22Rv1 (cell line): Measurements from ENCODE around the gene PLSCR3.

Experiments used
- CTCF ChIP-seq: fragments of 450-650 bp; IDR thresholded peaks from 2 replicates; pipeline ENCODE4 v1.5.1; 2017; ENCODE audit warnings: mild to moderate bottlenecking
- ZFX ChIP-seq: fragments of 450-650 bp; IDR thresholded peaks from 2 replicates; pipeline ENCODE4 v1.6.1; 2017; ENCODE audit warnings: antibody characterized with exemption, borderline replicate concordance

- TF ChIP-seq CTCF = no peak
- TF ChIP-seq ZFX = no peak
Measured at GRCh38 chr17:7367918-7368598, 26.3 kb downstream of the PLSCR3 start.
